Loucy (cell line): Measurements from ENCODE around the gene COL23A1.
"Not testable (repeated sequence)": the region's sequence is repeated elsewhere in the genome, so short reads cannot be mapped to it uniquely, and the experiment has no call there.

ENCODE experiments used
- H2AFZ ChIP-seq: fragments of 200-600 bp; sonication (generic); 2 replicates; pipeline ENCODE4 v1.6.0; 2016; ENCODE audit warnings: antibody characterized with exemption, mild to moderate bottlenecking, low read length, moderate library complexity
- H3F3A ChIP-seq: fragments of 200-600 bp; 2 replicates; pipeline ENCODE4 v1.6.0; 2016; ENCODE audit warnings: antibody characterized with exemption, low read depth, mild to moderate bottlenecking
- H3K27me3 ChIP-seq: fragments of 200-600 bp; sonication (generic); 2 replicates; pipeline ENCODE4 v1.6.1; 2014; ENCODE audit warnings: low read length, mild to moderate bottlenecking; ENCODE audit not compliant: insufficient read depth, poor library complexity, severe bottlenecking
- H3K36me3 ChIP-seq: fragments of 200-600 bp; sonication (generic); 2 replicates; pipeline ENCODE4 v1.6.1; 2016; ENCODE audit warnings: low read length; ENCODE audit not compliant: insufficient read depth
- H3K4me1 ChIP-seq: fragments of 200-600 bp; sonication (generic); 2 replicates; pipeline ENCODE4 v1.5.1; 2014; ENCODE audit warnings: low read length, mild to moderate bottlenecking; ENCODE audit not compliant: insufficient read depth, poor library complexity, severe bottlenecking
- H3K4me2 ChIP-seq: fragments of 200-600 bp; sonication (generic); 2 replicates; pipeline ENCODE4 v1.6.0; 2014; ENCODE audit warnings: antibody characterized with exemption, low read length, low read depth, mild to moderate bottlenecking; ENCODE audit not compliant: poor library complexity, severe bottlenecking
- H3K4me3 ChIP-seq: fragments of 200-600 bp; sonication (generic); 2 replicates; pipeline ENCODE4 v1.5.1; 2014; ENCODE audit warnings: low read length, mild to moderate bottlenecking, mixed read lengths; ENCODE audit not compliant: poor library complexity, severe bottlenecking
- H3K79me2 ChIP-seq: fragments of 200-600 bp; sonication (generic); 2 replicates; pipeline ENCODE4 v1.6.1; 2014; ENCODE audit warnings: low read length; ENCODE audit not compliant: insufficient read depth
- H3K9ac ChIP-seq: fragments of 200-600 bp; sonication (generic); 2 replicates; pipeline ENCODE4 v1.6.0; 2014; ENCODE audit warnings: mild to moderate bottlenecking, low read depth, low read length, moderate library complexity; ENCODE audit not compliant: poor library complexity, severe bottlenecking
- H3K9me2 ChIP-seq: fragments of 200-600 bp; sonication (generic); replicated peaks from 2 replicates; pipeline ENCODE4 v1.6.1; 2016; ENCODE audit warnings: low read depth, low read length, mixed read lengths
- H3K9me3 ChIP-seq: fragments of 200-600 bp; sonication (generic); 2 replicates; pipeline ENCODE4 v1.6.1; 2014; ENCODE audit warnings: mild to moderate bottlenecking, antibody characterized with exemption, low read length, low read depth; ENCODE audit not compliant: insufficient read depth
- H4K20me1 ChIP-seq: fragments of 200-600 bp; sonication (generic); 2 replicates; pipeline ENCODE4 v1.6.0; 2014; ENCODE audit warnings: antibody characterized with exemption, low read length, mild to moderate bottlenecking; ENCODE audit not compliant: insufficient read depth, poor library complexity, severe bottlenecking
- EZH2phosphoT487 ChIP-seq: fragments of 200-600 bp; IDR thresholded peaks from 2 replicates; pipeline ENCODE4 v1.6.1; 2018; ENCODE audit warnings: antibody characterized with exemption, mild to moderate bottlenecking, moderate library complexity, borderline replicate concordance
- TF ChIP-seq, protein P1 (sequence below): fragments of 200-600 bp; sonication (generic); conservative IDR thresholded peaks from 2 replicates; pipeline ENCODE4 v1.5.1; 2014; ENCODE audit warnings: mild to moderate bottlenecking, antibody characterized with exemption, low read length

The COL23A1 gene

DNA sequence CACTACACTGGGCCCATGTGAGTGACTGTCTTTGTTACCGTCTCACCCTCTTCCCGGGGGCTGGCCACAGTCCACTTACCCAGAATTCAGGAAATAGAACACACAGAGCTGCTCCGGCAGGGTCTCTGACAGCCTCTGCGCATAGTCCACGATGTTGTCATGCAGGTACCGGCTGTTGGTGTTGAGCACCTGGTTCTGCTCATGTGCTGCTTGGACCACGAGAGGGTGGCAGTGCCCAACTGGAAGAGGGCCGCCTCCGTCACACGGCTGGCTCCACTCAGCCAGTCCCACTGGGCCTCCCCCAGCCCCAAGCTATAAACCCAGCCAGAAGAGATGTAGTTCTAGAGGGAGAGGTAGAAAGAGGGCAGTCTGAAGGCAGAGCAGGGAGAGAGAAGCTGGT is 360.3 kb downstream of the COL23A1 start:
- H3K4me3 ChIP-seq = no peak overlapping the region
- no peaks in the 10 kb centered on the region; the same call in 1 of the 2 replicates for H3K36me3 ChIP-seq
- peaks cover 17% of the 10 kb centered on the region for H4K20me1 ChIP-seq
- H3K9ac ChIP-seq = no peak overlapping the region
- no peaks in the 10 kb centered on the region for H3K9me2 ChIP-seq
- peak overlapping the region; percentile 34 for H3K4me2 ChIP-seq
- H2AFZ ChIP-seq = no peak overlapping the region
- peaks cover 12% of the 10 kb centered on the region for H3K4me1 ChIP-seq
- no peaks in the 10 kb centered on the region for H3F3A ChIP-seq
- TF ChIP-seq EZH2phosphoT487 = no peak
- TF ChIP-seq, protein P1, sequence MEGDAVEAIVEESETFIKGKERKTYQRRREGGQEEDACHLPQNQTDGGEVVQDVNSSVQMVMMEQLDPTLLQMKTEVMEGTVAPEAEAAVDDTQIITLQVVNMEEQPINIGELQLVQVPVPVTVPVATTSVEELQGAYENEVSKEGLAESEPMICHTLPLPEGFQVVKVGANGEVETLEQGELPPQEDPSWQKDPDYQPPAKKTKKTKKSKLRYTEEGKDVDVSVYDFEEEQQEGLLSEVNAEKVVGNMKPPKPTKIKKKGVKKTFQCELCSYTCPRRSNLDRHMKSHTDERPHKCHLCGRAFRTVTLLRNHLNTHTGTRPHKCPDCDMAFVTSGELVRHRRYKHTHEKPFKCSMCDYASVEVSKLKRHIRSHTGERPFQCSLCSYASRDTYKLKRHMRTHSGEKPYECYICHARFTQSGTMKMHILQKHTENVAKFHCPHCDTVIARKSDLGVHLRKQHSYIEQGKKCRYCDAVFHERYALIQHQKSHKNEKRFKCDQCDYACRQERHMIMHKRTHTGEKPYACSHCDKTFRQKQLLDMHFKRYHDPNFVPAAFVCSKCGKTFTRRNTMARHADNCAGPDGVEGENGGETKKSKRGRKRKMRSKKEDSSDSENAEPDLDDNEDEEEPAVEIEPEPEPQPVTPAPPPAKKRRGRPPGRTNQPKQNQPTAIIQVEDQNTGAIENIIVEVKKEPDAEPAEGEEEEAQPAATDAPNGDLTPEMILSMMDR = no peak
- no peaks in the 10 kb centered on the region for H3K9me3 ChIP-seq
- peaks cover 26% of the 10 kb centered on the region for H3K79me2 ChIP-seq
- no peaks in the 10 kb centered on the region for H3K27me3 ChIP-seq

DNA sequence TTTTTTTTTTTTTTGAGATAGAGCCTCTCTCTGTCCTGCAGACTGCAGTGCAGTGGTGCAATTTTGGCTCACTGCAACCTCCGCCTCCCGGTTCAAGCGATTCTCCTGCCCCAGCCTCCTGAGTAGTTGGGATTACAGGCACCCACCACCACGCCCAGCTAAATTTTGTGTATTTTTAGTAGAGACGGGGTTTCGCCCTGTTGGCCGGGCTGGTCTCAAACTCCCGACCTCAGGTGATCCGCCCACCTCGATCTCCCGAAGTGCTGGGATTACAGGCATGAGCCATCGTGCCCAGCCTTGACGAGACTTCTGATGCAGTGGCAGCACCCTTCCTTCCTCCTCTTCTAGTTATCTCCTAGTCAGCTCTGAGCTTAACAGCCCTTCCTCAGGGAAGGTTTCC is 361.1 kb downstream of the COL23A1 start:
- H3K4me3 ChIP-seq, H3K9me3 ChIP-seq, H3K36me3 ChIP-seq, H3K9me2 ChIP-seq, H3K9ac ChIP-seq, H3K4me1 ChIP-seq, H3F3A ChIP-seq, H3K4me2 ChIP-seq, H3K27me3 ChIP-seq, H2AFZ ChIP-seq: not testable (repeated sequence)
- Histone ChIP-seq H4K20me1 (peaks cover 17% of the 10 kb centered on the region), H3K79me2 (peaks cover 26% of the 10 kb centered on the region)

DNA sequence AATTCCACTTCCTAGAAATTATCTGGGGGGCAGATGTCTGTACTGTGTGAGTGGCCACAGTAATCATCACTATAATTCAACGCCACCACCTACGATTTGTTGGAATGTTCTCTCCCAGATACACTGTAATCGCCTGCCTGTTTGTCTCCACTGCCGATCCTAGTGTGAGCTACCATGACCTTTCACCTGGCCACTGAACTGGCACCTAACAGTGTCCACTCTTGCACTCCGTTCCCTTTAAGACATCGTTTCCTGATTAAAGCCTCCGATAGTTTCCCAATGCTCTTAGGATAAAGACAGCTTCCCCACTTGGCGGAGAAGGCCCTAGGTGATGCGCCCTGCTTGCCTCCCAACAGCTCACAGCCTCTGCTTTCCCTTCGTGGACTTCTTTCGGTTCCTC is 361.6 kb downstream of the COL23A1 start:
- no peaks in the 10 kb centered on the region for H3K9me3 ChIP-seq
- no peak overlapping the region for H3K9ac ChIP-seq
- H3K9me2 ChIP-seq = no peaks in the 10 kb centered on the region
- peaks cover 26% of the 10 kb centered on the region for H3K79me2 ChIP-seq
- H3K4me3 ChIP-seq = no peak overlapping the region
- H4K20me1 ChIP-seq = peaks cover 17% of the 10 kb centered on the region
- H3K27me3 ChIP-seq = no peaks in the 10 kb centered on the region
- no peak overlapping the region for H2AFZ ChIP-seq
- no peak for TF ChIP-seq EZH2phosphoT487
- TF ChIP-seq, protein P1 = no peak
- no peaks in the 10 kb centered on the region; the same call in 1 of the 2 replicates for H3K36me3 ChIP-seq
- H3F3A ChIP-seq = no peaks in the 10 kb centered on the region
- H3K4me2 ChIP-seq = no peak overlapping the region
- H3K4me1 ChIP-seq = peaks cover 8% of the 10 kb centered on the region

DNA sequence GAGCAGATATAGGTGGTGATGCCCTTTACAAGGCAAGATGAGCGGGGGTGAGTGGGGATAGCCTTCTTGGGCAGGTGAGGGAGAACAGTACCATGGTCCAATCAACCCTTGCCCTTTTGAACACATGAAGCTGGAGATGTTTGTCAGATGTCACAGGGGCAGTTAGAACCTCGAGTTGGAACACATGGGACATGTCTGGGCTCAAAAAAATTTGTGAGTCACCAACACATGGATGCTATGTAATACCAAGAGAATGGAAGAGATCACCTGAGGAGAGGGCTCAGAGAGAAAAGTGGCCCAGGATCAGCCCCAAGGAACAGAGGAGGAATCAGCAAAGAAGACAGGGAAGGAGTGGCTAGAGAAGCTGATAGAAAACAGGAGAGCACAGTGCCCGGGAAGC is 362.3 kb downstream of the COL23A1 start:
- TF ChIP-seq, protein P1 = no peak
- TF ChIP-seq EZH2phosphoT487 = no peak
- Histone ChIP-seq H3K9me2 (no peaks in the 10 kb centered on the region), H3K36me3 (no peaks in the 10 kb centered on the region; the same call in 1 of the 2 replicates)

More for the DNA sequence above, 362.3 kb downstream of the COL23A1 start:
- H3K4me2 ChIP-seq = no peak overlapping the region
- peaks cover 17% of the 10 kb centered on the region for H4K20me1 ChIP-seq
- H2AFZ ChIP-seq = no peak overlapping the region
- no peaks in the 10 kb centered on the region for H3K27me3 ChIP-seq
- no peaks in the 10 kb centered on the region for H3F3A ChIP-seq
- no peak overlapping the region for H3K9ac ChIP-seq
- H3K9me3 ChIP-seq = no peaks in the 10 kb centered on the region
- no peak overlapping the region for H3K4me3 ChIP-seq
- H3K4me1 ChIP-seq = peaks cover 8% of the 10 kb centered on the region
- H3K79me2 ChIP-seq = peaks cover 26% of the 10 kb centered on the region
